Measurements from ENCODE around the gene PEX5.
"Not testable (repeated sequence)": the region's sequence is repeated elsewhere in the genome, so short reads cannot be mapped to it uniquely, and the experiment has no call there.

Gene PEX5

DNA sequence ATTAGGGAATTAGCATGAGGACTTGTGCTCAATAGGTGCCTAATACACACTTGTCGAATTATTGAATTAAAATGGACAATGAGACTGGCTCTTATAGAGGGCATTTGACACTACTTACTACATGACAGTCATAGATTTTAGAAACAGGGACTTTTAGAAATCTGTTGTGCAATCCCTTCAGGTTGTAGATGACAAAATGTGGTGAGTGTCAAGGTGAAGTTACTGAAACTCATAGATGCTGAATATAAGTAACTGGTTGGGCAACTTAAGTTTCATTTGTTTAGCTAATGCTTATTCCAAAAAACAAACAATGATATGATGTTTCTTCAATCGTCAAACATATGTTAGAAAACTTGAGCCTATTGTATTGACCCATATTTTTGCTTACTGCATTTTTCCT is 12.9 kb upstream of the PEX5 start:
- FAIRE-seq (no peak), DNase-seq (ENCODE audit: insufficient read length, low spot score) (no peak)
- TF ChIP-seq, protein P1, sequence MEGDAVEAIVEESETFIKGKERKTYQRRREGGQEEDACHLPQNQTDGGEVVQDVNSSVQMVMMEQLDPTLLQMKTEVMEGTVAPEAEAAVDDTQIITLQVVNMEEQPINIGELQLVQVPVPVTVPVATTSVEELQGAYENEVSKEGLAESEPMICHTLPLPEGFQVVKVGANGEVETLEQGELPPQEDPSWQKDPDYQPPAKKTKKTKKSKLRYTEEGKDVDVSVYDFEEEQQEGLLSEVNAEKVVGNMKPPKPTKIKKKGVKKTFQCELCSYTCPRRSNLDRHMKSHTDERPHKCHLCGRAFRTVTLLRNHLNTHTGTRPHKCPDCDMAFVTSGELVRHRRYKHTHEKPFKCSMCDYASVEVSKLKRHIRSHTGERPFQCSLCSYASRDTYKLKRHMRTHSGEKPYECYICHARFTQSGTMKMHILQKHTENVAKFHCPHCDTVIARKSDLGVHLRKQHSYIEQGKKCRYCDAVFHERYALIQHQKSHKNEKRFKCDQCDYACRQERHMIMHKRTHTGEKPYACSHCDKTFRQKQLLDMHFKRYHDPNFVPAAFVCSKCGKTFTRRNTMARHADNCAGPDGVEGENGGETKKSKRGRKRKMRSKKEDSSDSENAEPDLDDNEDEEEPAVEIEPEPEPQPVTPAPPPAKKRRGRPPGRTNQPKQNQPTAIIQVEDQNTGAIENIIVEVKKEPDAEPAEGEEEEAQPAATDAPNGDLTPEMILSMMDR (IDR thresholded peaks at IDR 0.05; ENCODE audit: insufficient read depth, missing control alignments) = no peak

DNA sequence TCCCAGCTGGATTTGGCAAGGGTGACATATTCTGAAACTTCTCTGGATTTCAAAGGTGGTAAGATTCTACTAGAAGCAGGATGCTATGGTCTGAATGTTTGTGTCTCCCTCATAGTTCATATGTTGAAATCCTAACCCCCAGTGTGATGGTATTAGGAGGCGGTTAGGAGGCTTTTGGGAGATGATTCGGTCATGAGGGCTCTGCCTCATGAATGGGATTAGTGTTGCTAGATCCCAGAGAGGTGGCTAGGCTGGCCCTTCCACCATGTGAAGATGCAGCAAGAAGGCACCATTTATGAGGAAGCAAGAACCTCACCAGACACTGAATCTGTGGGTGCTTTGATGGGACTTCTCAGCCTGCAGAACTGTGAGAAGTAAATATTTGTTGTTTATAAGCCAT is 11.0 kb upstream of the PEX5 start:
- TF ChIP-seq, protein P1 (IDR thresholded peaks at IDR 0.05; ENCODE audit: insufficient read depth, missing control alignments) = no peak
- DNase-seq (ENCODE audit: insufficient read length, low spot score) (no peak), FAIRE-seq (no peak)

DNA sequence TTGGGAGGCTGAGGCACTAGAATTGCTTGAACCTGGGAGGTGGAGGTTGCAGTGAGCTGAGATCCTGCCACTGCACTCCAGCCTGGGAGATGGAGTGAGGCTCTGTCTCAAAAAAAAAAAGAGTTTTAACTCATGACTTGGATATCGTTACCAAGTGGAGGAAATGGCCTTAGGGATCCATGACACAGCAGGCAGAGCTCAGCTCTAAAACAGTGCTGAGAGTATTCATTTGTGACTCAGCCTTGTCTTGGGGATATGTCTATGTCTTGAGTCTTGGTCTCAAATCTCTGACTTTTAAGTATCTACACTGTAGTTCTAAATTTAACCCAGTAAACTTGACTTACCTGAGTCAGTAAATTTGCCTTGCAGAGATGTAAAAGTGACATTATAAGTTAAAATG is 8.8 kb upstream of the PEX5 start:
- FAIRE-seq (no peak), DNase-seq (ENCODE audit: insufficient read length, low spot score) (no peak)
- TF ChIP-seq, protein P1 (IDR thresholded peaks at IDR 0.05; ENCODE audit: insufficient read depth, missing control alignments) = no peak

DNA sequence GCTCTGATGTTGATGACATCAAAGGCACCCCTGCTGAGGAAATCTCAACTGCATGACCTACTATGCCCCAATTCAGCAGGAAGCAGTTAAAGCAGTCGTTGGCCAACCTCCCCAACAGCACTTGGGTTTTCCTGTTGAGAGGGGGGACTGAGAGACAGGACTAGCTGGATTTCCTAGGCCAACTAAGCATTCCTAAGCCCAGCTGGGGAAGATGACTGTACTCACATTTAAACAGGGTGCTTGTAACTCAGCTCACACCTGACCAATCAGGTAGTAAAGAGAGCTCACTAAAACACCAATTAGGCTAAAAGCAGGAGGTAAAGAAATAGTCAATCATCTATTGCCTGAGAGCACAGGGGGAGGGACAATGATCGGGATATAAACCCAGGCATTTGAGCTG is 3.4 kb upstream of the PEX5 start:
- DNase-seq (ENCODE audit: insufficient read length, low spot score); FAIRE-seq: not testable (repeated sequence)

DNA sequence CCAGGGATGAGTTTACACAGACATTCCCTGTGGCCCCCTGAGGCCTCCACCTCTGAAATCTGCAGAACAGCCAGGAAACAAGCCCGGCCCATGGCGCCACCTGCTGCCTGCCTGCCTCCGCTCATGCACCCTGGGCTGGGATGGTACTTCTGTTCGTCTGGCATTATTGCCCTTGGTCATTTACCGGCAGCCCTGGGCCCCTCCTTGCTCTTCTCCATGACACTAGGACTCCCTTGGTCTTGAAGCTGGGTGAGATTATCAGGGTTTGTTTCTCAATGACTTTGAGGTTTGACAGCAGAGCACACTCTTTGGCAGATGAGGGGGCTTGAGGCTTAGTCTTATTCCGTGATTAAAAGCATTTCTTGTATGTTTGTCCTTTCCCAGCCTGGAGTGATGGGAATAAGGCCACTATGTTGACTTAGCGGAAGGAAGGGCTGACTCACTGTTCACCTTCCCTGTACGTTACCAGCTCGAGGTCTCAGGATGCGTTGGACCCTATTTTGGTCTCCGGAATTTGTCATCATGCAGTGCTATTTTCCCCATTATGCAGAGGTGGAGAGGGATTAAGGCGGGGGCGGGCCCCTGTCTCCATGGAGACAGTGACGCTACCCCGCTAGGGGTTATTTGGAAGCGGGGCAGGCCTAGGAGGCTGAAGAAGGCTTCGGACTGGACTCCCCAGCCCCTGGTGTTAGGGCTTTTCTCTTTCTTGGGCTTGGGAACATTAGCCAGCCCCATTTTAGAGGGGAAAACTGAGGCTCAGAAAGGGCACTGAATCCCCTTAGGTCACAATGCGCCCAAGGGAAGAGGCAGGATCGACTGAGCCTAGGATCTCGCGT is 706 bp upstream of the PEX5 start:
- FAIRE-seq (no peak), DNase-seq (ENCODE audit: insufficient read length, low spot score) (no peak)
- TF ChIP-seq, protein P1 (IDR thresholded peaks at IDR 0.05; ENCODE audit: insufficient read depth, missing control alignments) = peak; percentile 67

DNA sequence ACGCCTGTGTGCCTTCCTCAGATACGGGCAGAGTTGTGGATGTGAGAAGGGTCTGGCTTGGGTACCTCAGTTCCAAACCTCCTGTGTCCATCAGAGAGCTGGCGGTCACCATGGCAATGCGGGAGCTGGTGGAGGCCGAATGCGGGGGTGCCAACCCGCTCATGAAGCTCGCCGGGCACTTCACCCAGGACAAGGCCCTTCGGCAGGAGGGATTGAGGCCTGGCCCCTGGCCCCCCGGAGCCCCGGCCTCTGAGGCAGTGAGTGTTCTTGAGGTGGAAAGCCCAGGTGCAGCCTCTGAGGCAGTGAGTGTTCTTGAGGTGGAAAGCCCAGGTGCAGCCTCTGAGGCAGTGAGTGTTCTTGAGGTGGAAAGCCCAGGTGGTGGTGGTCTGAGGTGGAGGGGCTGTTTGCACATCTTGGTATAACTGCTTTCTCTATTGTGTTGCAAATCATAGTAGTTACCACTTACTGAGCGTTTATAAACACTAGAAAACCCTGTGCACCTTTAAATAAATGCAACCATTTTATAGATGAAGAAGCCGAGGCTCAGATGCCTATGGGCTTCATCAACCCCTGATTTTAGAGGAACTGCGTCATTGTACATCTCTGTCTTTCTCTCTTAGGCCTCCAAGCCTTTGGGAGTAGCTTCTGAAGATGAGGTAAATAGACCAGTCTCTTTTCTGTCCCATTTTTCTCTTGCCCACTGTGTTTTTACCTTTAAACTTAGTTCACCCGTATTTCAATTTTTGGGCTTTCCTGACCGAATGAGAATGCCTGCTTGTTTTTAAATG is 976 bp downstream of the PEX5 start:
- FAIRE-seq (no peak), DNase-seq (ENCODE audit: insufficient read length, low spot score) (no peak)
- TF ChIP-seq, protein P1 (IDR thresholded peaks at IDR 0.05; ENCODE audit: insufficient read depth, missing control alignments) = no peak

DNA sequence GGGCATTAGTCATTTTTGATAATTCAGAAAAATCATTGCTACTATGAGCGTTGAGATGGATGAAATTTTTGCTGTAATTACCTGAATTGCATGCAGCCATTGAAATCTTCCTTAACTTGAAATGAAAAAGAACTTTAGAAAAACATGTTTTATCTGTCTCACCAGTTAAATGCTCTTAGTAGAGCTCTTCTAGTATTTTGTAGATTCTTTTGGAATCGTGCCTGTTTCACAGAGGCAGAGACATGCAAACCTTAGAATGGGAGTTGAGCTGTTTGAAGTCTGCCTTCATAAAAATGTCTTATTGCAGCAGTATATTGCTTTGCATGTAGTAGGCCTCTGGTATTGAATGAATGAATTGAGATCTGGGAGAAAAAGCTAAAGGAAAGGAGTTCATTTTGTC is 4.2 kb downstream of the PEX5 start:
- DNase-seq (ENCODE audit: insufficient read length, low spot score) = no peak
- TF ChIP-seq, protein P1 (IDR thresholded peaks at IDR 0.05; ENCODE audit: insufficient read depth, missing control alignments) = no peak
- no peak for FAIRE-seq
